ENCODE results near the gene KLF2.
A peak's percentile ranks its signal among the peaks of the same experiment; 100 is the strongest.
"Not testable (repeated sequence)": the region's sequence is repeated elsewhere in the genome, so short reads cannot be mapped to it uniquely, and the experiment has no call there.

The KLF2 gene

GRCh38 chr19:16324384-16325160 is at the start of gene KLF2:
Gene KLF2, plus strand, starts transcription at chr19:16324826. Its CDS starts 98 bp downstream, at chr19:16324924.
- H3K27ac ChIP-seq = peak within 1 kb of the TSS; percentile 74
- TF ChIP-seq CTCF (conservative IDR thresholded peaks at IDR 0.05) = no peak

- no peak overlapping the region for H3K27ac ChIP-seq
- no peak for TF ChIP-seq CTCF (conservative IDR thresholded peaks at IDR 0.05)
These were observed 44.3 kb upstream of the KLF2 start for GRCh38 chr19:16280306-16280705.

GRCh38 chr19:16281743-16282142 is 42.9 kb upstream of the KLF2 start:
- no peak overlapping the region for H3K27ac ChIP-seq
- no peak for TF ChIP-seq CTCF (conservative IDR thresholded peaks at IDR 0.05)

- H3K27ac ChIP-seq = no peak overlapping the region
- TF ChIP-seq CTCF (conservative IDR thresholded peaks at IDR 0.05) = no peak
These were observed 41.2 kb upstream of the KLF2 start for GRCh38 chr19:16283210-16284061.

- H3K27ac ChIP-seq = no peak overlapping the region
- TF ChIP-seq CTCF (conservative IDR thresholded peaks at IDR 0.05) = no peak
These were observed 40.1 kb upstream of the KLF2 start for GRCh38 chr19:16284505-16284904.

GRCh38 chr19:16285079-16285478 is 39.5 kb upstream of the KLF2 start:
- not testable (repeated sequence) for H3K27ac ChIP-seq

- H3K27ac ChIP-seq = peak overlapping the region; percentile 18; the same call in 1 of the 2 replicates
These were observed 38.7 kb upstream of the KLF2 start for GRCh38 chr19:16285769-16286498.

More at GRCh38 chr19:16285769-16286498, 38.7 kb upstream of the KLF2 start:
- no peak for TF ChIP-seq CTCF (conservative IDR thresholded peaks at IDR 0.05)

All from VCaP (cell line).